CD4-positive, alpha-beta memory T cell (primary cell): Measurements from ENCODE around the gene TTI1. TPM values are rescaled to one million over a fixed set of nuclear protein-coding genes. Genes with fewer than 3 reads are reported as not detected.

Source experiments
- CTCF ChIA-PET: fragments of 350-600 bp; sonication (Branson Sonifier 250); formaldehyde crosslinking; loops from one replicate; lab custom pipeline; 2021; ENCODE audit warnings: inconsistent platforms; ENCODE audit not compliant: partially characterized antibody; lab: Charles Lee
- POLR2A ChIA-PET: fragments of 350-600 bp; sonication (Branson Sonifier 250); formaldehyde crosslinking; loops from one replicate; lab custom pipeline; 2021; ENCODE audit not compliant: partially characterized antibody; lab: Charles Lee
- DNase-seq, 5 donors: peaks; one replicate each; pipeline versions ENCODE4 v3.0.0 to v3.0.0-alpha.2; 2020 to 2022; ENCODE audit warnings: mixed read lengths in 1 of 5
- H3K27ac ChIP-seq: one replicate; pipeline ENCODE4 v1.7.0; 2013; ENCODE audit warnings: low read depth, low read length
- H3K27me3 ChIP-seq: 2 replicates; pipeline ENCODE4 v1.7.0; 2013; ENCODE audit warnings: mild to moderate bottlenecking, low read length, moderate library complexity; ENCODE audit not compliant: insufficient read depth
- H3K36me3 ChIP-seq: 2 replicates; pipeline ENCODE4 v1.7.0; 2013; ENCODE audit warnings: mild to moderate bottlenecking, low read length, moderate library complexity; ENCODE audit not compliant: insufficient read depth
- H3K4me1 ChIP-seq: 2 replicates; pipeline ENCODE4 v1.7.0; 2013; ENCODE audit warnings: mild to moderate bottlenecking, low read length, moderate library complexity; ENCODE audit not compliant: insufficient read depth
- H3K4me3 ChIP-seq, 2 donors: one replicate each; pipeline ENCODE4 v1.7.0; 2013; ENCODE audit warnings: low read length in 2 of 2, mild to moderate bottlenecking in 1 of 2
- H3K9me3 ChIP-seq, 2 donors: one replicate each; pipeline ENCODE4 v1.7.0; 2013; ENCODE audit warnings: low read length in 2 of 2, control low read depth in 1 of 2; ENCODE audit not compliant: control insufficient read depth in 1 of 2
- H3K27ac Mint-ChIP-seq, 7 donors: one replicate each; pipeline ENCODE4 v1.8.0; 2020 to 2021; ENCODE audit warnings: mixed read lengths in 7 of 7, mild to moderate bottlenecking in 6 of 7, inconsistent platforms in 3 of 7, moderate library complexity in 3 of 7
- H3K27me3 Mint-ChIP-seq, 2 donors: one replicate each; pipeline ENCODE4 v1.8.0; 2020 to 2021; ENCODE audit warnings: mixed read lengths in 2 of 2
- H3K36me3 Mint-ChIP-seq, 2 donors: one replicate each; pipeline ENCODE4 v1.8.0; 2020 to 2021; ENCODE audit warnings: mixed read lengths in 2 of 2, inconsistent platforms in 1 of 2, mild to moderate bottlenecking in 1 of 2
- H3K4me1 Mint-ChIP-seq, 4 donors: one replicate each; pipeline ENCODE4 v1.8.0; 2020 to 2021; ENCODE audit warnings: mixed read lengths in 4 of 4, mild to moderate bottlenecking in 1 of 4
- H3K4me3 Mint-ChIP-seq, 8 donors: one replicate each; pipeline ENCODE4 v1.8.0; 2020 to 2021; ENCODE audit warnings: mixed read lengths in 8 of 8, mild to moderate bottlenecking in 7 of 8, moderate library complexity in 6 of 8, inconsistent platforms in 3 of 8
- H3K9me3 Mint-ChIP-seq, 8 donors: one replicate each; pipeline ENCODE4 v1.8.0; 2020 to 2021; ENCODE audit warnings: mixed read lengths in 8 of 8, mild to moderate bottlenecking in 5 of 8, inconsistent platforms in 3 of 8, moderate library complexity in 1 of 8
- intact Hi-C: fragments of 100-400 bp; cut with micrococcal nuclease; formaldehyde crosslinking; loops from one replicate; pipeline ENCODE4 v1.15.1; 2023
- polyA plus RNA-seq, 2 donors: library from polyadenylated mRNA; unstranded; fragments of 300-500 nt; fragmentation: Illumina TruSeq; gene quantifications; one replicate each; pipeline ENCODE4 v1.2.3, GENCODE V29; 2021
- total RNA-seq, 2 experiments: library from RNA; stranded (reverse); gene quantifications; one replicate each; pipeline ENCODE4 v1.2.3, GENCODE V29; 2021

Gene TTI1
- total and polyA plus RNA-seq, 4 experiments from 2014 or later: 13.0 to 26.6 (median 22.9) TPM

- H3K27me3 Mint-ChIP-seq: no peaks in the 10 kb centered on the region
- intact Hi-C loops: no loop called here
- H3K4me1 Mint-ChIP-seq: peaks cover 18 to 35% (median 30%) of the 10 kb centered on the region in 4 donors
- peaks cover 2% of the 10 kb centered on the region for H3K4me1 ChIP-seq
- CTCF ChIA-PET: interaction anchor here (1.3 to 1.8 kb wide), 3 partner anchors 12 to 165 kb away, joined by 3 to 18 read pairs (median 3); partner anchors contain the start of genes RPRD1B and TTI1
- no peak overlapping the region for H3K27ac ChIP-seq
- H3K9me3 ChIP-seq: no peaks in the 10 kb centered on the region
- no peaks in the 10 kb centered on the region for H3K27me3 ChIP-seq
- H3K27ac Mint-ChIP-seq: peak overlapping the region in 2 of 7 donors; percentile 72 to 84
- peak overlapping the region in 1 of 8 donors; percentile 59 for H3K4me3 Mint-ChIP-seq
- no peak for DNase-seq
- no peak overlapping the region for H3K4me3 ChIP-seq
- POLR2A ChIA-PET: no interaction called here
- H3K36me3 ChIP-seq: peaks cover 22% of the 10 kb centered on the region
- peaks cover 31 to 62% of the 10 kb centered on the region in 2 donors for H3K36me3 Mint-ChIP-seq
- no peaks in the 10 kb centered on the region for H3K9me3 Mint-ChIP-seq
Measured at GRCh38 chr20:38055294-38055693, 22.0 kb upstream of the TTI1 start.

- H3K27me3 ChIP-seq: no peaks in the 10 kb centered on the region
- ChIA-PET POLR2A (no interaction called here), CTCF (interaction anchor here (3.5 kb wide), 1 partner anchor 167 kb away, joined by 23 read pairs; no protein-coding TSS in a partner anchor)
- Mint-ChIP-seq H3K9me3 (no peaks in the 10 kb centered on the region), H3K36me3 (peaks cover 29 to 62% of the 10 kb centered on the region in 2 donors), H3K4me3 (no peak overlapping the region), H3K27me3 (no peaks in the 10 kb centered on the region), H3K4me1 (peaks cover 24 to 38% (median 36%) of the 10 kb centered on the region in 4 donors), H3K27ac (no peak overlapping the region)
- no peak overlapping the region for H3K4me3 ChIP-seq
- intact Hi-C loops: no loop called here
- H3K36me3 ChIP-seq: peaks cover 22% of the 10 kb centered on the region
- no peak for DNase-seq
- H3K27ac ChIP-seq: no peak overlapping the region
- peaks cover 5% of the 10 kb centered on the region for H3K4me1 ChIP-seq
- H3K9me3 ChIP-seq: no peaks in the 10 kb centered on the region
Measured at GRCh38 chr20:38054647-38055046, 21.4 kb upstream of the TTI1 start.

- intact Hi-C loops: no loop called here
- H3K27ac Mint-ChIP-seq: peak overlapping the region in 2 of 7 donors; percentile 65 to 80
- ChIA-PET POLR2A (no interaction called here), CTCF (interaction anchor here (1.4 to 3.5 kb wide), 4 partner anchors 16 to 169 kb away, joined by 3 to 23 read pairs (median 4); no protein-coding TSS in a partner anchor)
- H3K36me3 Mint-ChIP-seq: peaks cover 25 to 67% of the 10 kb centered on the region in 2 donors
- H3K9me3 ChIP-seq: no peaks in the 10 kb centered on the region
- peaks cover 26 to 41% (median 39%) of the 10 kb centered on the region in 4 donors for H3K4me1 Mint-ChIP-seq
- H3K9me3 Mint-ChIP-seq: no peaks in the 10 kb centered on the region
- no peak overlapping the region for H3K4me3 ChIP-seq
- no peaks in the 10 kb centered on the region for H3K27me3 ChIP-seq
- peaks cover 12% of the 10 kb centered on the region for H3K36me3 ChIP-seq
- no peak for DNase-seq
- no peak overlapping the region for H3K27ac ChIP-seq
- peaks cover 5% of the 10 kb centered on the region for H3K4me1 ChIP-seq
- H3K4me3 Mint-ChIP-seq: no peak overlapping the region
- H3K27me3 Mint-ChIP-seq: no peaks in the 10 kb centered on the region
Measured at GRCh38 chr20:38052870-38053269, 19.6 kb upstream of the TTI1 start.

DNA sequence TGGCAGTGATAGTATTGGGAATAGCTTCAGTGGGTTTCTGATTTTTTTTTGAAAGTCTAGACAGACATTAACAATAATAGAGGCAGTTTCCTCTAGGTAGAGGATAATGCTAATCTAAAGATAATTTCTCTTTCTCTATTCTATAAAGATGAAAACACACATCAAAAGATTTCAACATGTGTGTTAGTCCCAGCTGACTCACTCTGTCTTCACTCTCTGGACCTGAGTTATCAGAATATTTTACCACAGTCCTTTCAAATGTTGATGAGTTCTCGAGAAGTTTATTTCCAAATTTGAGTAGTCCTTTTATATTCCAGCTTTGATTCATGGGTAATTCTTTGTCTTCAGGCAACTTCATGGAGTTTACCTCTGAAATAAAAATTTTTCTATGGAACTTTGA lies 17.4 kb upstream of the TTI1 start:
- Mint-ChIP-seq H3K27me3 (no peaks in the 10 kb centered on the region), H3K4me1 (peaks cover 31 to 44% (median 38%) of the 10 kb centered on the region in 4 donors), H3K4me3 (no peak overlapping the region), H3K36me3 (peaks cover 22 to 71% of the 10 kb centered on the region in 2 donors), H3K27ac (peak overlapping the region in 6 of 7 donors; percentile 7 to 86 (median 36)), H3K9me3 (no peaks in the 10 kb centered on the region)
- H3K27ac ChIP-seq: no peak overlapping the region
- peaks cover 11% of the 10 kb centered on the region for H3K36me3 ChIP-seq
- no peaks in the 10 kb centered on the region for H3K27me3 ChIP-seq
- peaks cover 5% of the 10 kb centered on the region for H3K4me1 ChIP-seq
- intact Hi-C loops: no loop called here
- DNase-seq: no peak
- no peak overlapping the region for H3K4me3 ChIP-seq
- POLR2A ChIA-PET: no interaction called here
- CTCF ChIA-PET: interaction anchor here (0.9 to 1.9 kb wide), 2 partner anchors 23 to 170 kb away, joined by 5 to 7 read pairs; no protein-coding TSS in a partner anchor
- no peaks in the 10 kb centered on the region for H3K9me3 ChIP-seq

DNA sequence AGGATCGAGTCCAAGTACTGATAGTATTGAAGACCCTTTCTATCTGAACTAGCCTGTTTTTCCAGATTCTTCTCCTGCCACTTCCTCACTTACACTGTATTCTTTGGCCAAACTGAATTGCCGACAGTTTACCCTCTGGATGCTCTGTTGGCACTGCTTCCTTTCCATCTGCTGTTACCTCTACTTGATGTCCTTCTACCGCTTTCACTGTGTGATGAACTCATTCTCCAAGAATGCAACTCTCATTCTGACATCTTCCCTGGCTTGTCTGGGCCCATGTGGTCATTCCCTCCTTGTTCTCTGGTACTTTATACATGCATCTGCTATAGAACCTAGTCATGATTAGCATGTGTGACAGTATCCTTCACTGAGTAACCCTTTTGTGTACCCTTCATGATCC lies 16.5 kb upstream of the TTI1 start:
- POLR2A ChIA-PET: no interaction called here
- CTCF ChIA-PET: interaction anchor here (1.6 to 1.9 kb wide), 1 partner anchor 24 kb away, joined by 4 to 5 read pairs; no protein-coding TSS in a partner anchor
- H3K27ac Mint-ChIP-seq: peak overlapping the region in 4 of 7 donors; percentile 4 to 75 (median 27)
- H3K4me1 ChIP-seq: peaks cover 5% of the 10 kb centered on the region
- no peaks in the 10 kb centered on the region for H3K27me3 Mint-ChIP-seq
- no peak overlapping the region for H3K27ac ChIP-seq
- H3K9me3 ChIP-seq: no peaks in the 10 kb centered on the region
- H3K36me3 Mint-ChIP-seq: peaks cover 22 to 66% of the 10 kb centered on the region in 2 donors
- H3K36me3 ChIP-seq: peaks cover 15% of the 10 kb centered on the region
- intact Hi-C loops: no loop called here
- H3K9me3 Mint-ChIP-seq: no peaks in the 10 kb centered on the region
- no peaks in the 10 kb centered on the region for H3K27me3 ChIP-seq
- no peak overlapping the region for H3K4me3 ChIP-seq
- no peak for DNase-seq
- H3K4me3 Mint-ChIP-seq: no peak overlapping the region
- H3K4me1 Mint-ChIP-seq: peaks cover 26 to 43% (median 36%) of the 10 kb centered on the region in 4 donors

GRCh38 chr20:38046572-38046971 lies 13.3 kb upstream of the TTI1 start:
- H3K4me3 Mint-ChIP-seq: no peak overlapping the region
- Histone ChIP-seq H3K9me3 (no peaks in the 10 kb centered on the region), H3K4me1 (peaks cover 5% of the 10 kb centered on the region), H3K27me3 (no peaks in the 10 kb centered on the region), H3K4me3 (no peak overlapping the region), H3K27ac (no peak overlapping the region), H3K36me3 (peaks cover 39% of the 10 kb centered on the region)
- DNase-seq: no peak
- CTCF ChIA-PET: interaction anchor here (0.8 to 2.1 kb wide), 2 partner anchors 11 to 180 kb away, joined by 3 to 9 read pairs; no protein-coding TSS in a partner anchor
- peaks cover 27 to 54% (median 39%) of the 10 kb centered on the region in 4 donors for H3K4me1 Mint-ChIP-seq
- no peaks in the 10 kb centered on the region for H3K9me3 Mint-ChIP-seq
- H3K27me3 Mint-ChIP-seq: no peaks in the 10 kb centered on the region
- peaks cover 38 to 77% of the 10 kb centered on the region in 2 donors for H3K36me3 Mint-ChIP-seq
- POLR2A ChIA-PET: no interaction called here
- peak overlapping the region in 6 of 7 donors; percentile 19 to 72 (median 46) for H3K27ac Mint-ChIP-seq
- intact Hi-C loops: no loop called here

DNA sequence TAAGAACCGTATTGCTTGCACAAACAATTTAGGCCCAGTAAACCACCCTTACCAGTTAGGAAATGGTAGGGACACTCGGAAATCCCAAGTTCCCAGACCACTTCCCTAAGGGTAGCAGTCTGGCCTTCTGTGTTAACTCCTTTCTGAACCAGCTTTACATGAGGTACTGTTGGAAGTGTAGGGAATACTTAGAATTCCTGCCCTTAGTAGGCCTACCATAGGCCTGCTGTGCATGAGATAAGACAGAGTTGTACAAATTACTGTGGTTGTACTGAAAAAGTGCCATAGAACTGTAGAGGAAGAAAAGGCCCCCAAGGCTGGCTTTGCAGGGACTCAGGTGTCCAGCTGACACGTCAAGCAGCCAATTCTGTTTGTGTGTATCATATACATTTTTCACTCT lies 11.4 kb upstream of the TTI1 start:
- H3K27me3 ChIP-seq: no peaks in the 10 kb centered on the region
- H3K9me3 Mint-ChIP-seq: no peaks in the 10 kb centered on the region
- intact Hi-C loops: no loop called here
- no peaks in the 10 kb centered on the region for H3K4me1 ChIP-seq
- DNase-seq: no peak
- no peaks in the 10 kb centered on the region for H3K9me3 ChIP-seq
- peak overlapping the region in 1 of 7 donors; percentile 10 for H3K27ac Mint-ChIP-seq
- H3K27ac ChIP-seq: no peak overlapping the region
- peaks cover 23 to 54% (median 32%) of the 10 kb centered on the region in 4 donors for H3K4me1 Mint-ChIP-seq
- H3K4me3 Mint-ChIP-seq: no peak overlapping the region
- H3K27me3 Mint-ChIP-seq: no peaks in the 10 kb centered on the region
- ChIA-PET CTCF (interaction anchor here (0.7 to 1.3 kb wide), 2 partner anchors 12 to 939 kb away, joined by 3 to 4 read pairs; partner anchors contain the start of gene TTI1), POLR2A (no interaction called here)
- H3K4me3 ChIP-seq: no peak overlapping the region
- peaks cover 38% of the 10 kb centered on the region for H3K36me3 ChIP-seq
- peaks cover 32 to 77% of the 10 kb centered on the region in 2 donors for H3K36me3 Mint-ChIP-seq
